Right lobe of liver (tissue), 6 donors: ENCODE results near the gene FAM117B. TPM values are rescaled to one million over a fixed set of nuclear protein-coding genes. Genes with fewer than 3 reads are reported as not detected.

Experiments used
- ATAC-seq, 4 donors: fragments of 200-7000 bp; cut with Tn5 transposase; one replicate each; pipeline ENCODE4 v1.9.1; 2020; ENCODE audit warnings: mild to moderate bottlenecking in 4 of 4, moderate library complexity in 4 of 4
- DNase-seq, 3 donors: peaks; one replicate each; pipeline ENCODE4 v3.0.0-alpha.2; 2020
- H3K27ac ChIP-seq, 3 donors: fragments of 200-600 bp; one replicate each; pipeline ENCODE4 v1.8.0; 2022
- H3K27me3 ChIP-seq, 2 donors: fragments of 200-600 bp; one replicate each; pipeline ENCODE4 v1.8.0; 2022
- H3K36me3 ChIP-seq, 4 donors: fragments of 200-600 bp; sonication (generic) in 1 of 4; one replicate each; pipeline versions ENCODE4 v1.5.1 to v1.8.0; 2017 to 2022; ENCODE audit warnings: control low read depth in 1 of 4
- H3K4me1 ChIP-seq, 4 donors: fragments of 200-600 bp; sonication (generic) in 1 of 4; one replicate each; pipeline versions ENCODE4 v1.5.1 to v1.8.0; 2017 to 2022; ENCODE audit warnings: control low read depth in 1 of 4
- H3K4me3 ChIP-seq, 3 donors: fragments of 200-600 bp; one replicate each; pipeline ENCODE4 v1.8.0; 2022
- H3K9me3 ChIP-seq, 4 donors: fragments of 200-600 bp; sonication (generic) in 1 of 4; one replicate each; pipeline versions ENCODE4 v1.5.1 to v1.8.0; 2017 to 2022; ENCODE audit warnings: control low read depth in 1 of 4
- POLR2A ChIP-seq: fragments of 450-650 bp; IDR thresholded peaks from one replicate; pipeline ENCODE4 v1.6.1; 2017; ENCODE audit warnings: antibody characterized with exemption, mild to moderate bottlenecking
- WGBS: methylation state at CpG from one replicate; pipeline ENCODE4 v1.1.6; 2018; ENCODE audit warnings: low coverage, low lambda C conversion rate; ENCODE audit not compliant: insufficient coverage; ENCODE audit errors: missing lambda C conversion rate; 5-methylcytosine and 5-hydroxymethylcytosine counted together
- intact Hi-C, 2 donors: fragments of 100-400 bp; cut with DNase I; formaldehyde crosslinking; loops; one replicate each; pipeline versions ENCODE4 v1.11.2 to v1.14.1; 2022
- total RNA-seq, 6 experiments: library from RNA; depleted of rRNA in 2 of 6; stranded (reverse); fragments of >200 nt in 2 of 6; fragmentation: NEBNext Ultra II Directional in 3 of 6; extraction: Animal tissue kit (Norgen Biotek cat#: 25700) in 3 of 6; gene quantifications; one replicate each; pipeline versions ENCODE4 v1.1.0 to v1.2.4, GENCODE V29; 2016 to 2023
- TF ChIP-seq, protein P1 (sequence below), 4 donors: fragments of 200-600 bp in 3 of 4; fragments of 450-650 bp in 1 of 4; IDR thresholded peaks; one replicate each; pipeline versions ENCODE4 v1.5.1 to v1.8.0; 2016 to 2022; ENCODE audit warnings: antibody characterized with exemption in 4 of 4, mild to moderate bottlenecking in 2 of 4
- donor health status: DM: no; HTN: yes; CAD: no.
- donor health status: DM: no; HTN: no; CAD: no.
- donor health status: DM: no; HTN: no; CAD: no.
- donor health status: DM: no; HTN: yes; CAD: no.
- donor health status: DM: no; HTN: yes; CAD: no.

Gene FAM117B
- total RNA-seq, 6 experiments from 2014 or later = 1.8 to 2.8 (median 2.3) TPM

DNA sequence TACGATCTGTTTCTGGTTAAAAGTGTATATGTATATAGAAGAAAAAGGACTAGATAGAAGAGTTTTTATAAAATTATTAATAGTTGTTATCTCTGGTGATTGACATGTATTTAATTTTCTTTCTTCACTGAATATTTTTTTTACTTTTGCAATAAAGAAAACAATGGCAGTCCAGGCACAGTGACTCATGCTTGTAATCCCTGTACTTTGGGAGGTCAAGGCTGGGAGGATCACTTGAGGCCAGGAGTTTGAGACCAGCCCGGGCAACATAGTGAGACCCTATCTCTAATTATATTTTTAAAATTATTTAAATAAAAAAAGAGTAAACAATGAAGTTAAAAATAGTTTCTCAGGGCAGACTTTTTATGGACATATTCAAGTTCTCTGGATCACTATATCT is 114.7 kb downstream of the FAM117B start:
- ATAC-seq (no peak), DNase-seq (no peak)
- Histone ChIP-seq H3K9me3 (no peaks in the 10 kb centered on the region), H3K27me3 (no peaks in the 10 kb centered on the region), H3K4me1 (no peaks in the 10 kb centered on the region), H3K36me3 (no peaks in the 10 kb centered on the region), H3K4me3 (no peak overlapping the region), H3K27ac (no peak overlapping the region)
- WGBS = 79% methylated on average over 2 of the region's 2 CpGs
- no peak for TF ChIP-seq POLR2A
- TF ChIP-seq, protein P1, sequence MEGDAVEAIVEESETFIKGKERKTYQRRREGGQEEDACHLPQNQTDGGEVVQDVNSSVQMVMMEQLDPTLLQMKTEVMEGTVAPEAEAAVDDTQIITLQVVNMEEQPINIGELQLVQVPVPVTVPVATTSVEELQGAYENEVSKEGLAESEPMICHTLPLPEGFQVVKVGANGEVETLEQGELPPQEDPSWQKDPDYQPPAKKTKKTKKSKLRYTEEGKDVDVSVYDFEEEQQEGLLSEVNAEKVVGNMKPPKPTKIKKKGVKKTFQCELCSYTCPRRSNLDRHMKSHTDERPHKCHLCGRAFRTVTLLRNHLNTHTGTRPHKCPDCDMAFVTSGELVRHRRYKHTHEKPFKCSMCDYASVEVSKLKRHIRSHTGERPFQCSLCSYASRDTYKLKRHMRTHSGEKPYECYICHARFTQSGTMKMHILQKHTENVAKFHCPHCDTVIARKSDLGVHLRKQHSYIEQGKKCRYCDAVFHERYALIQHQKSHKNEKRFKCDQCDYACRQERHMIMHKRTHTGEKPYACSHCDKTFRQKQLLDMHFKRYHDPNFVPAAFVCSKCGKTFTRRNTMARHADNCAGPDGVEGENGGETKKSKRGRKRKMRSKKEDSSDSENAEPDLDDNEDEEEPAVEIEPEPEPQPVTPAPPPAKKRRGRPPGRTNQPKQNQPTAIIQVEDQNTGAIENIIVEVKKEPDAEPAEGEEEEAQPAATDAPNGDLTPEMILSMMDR (IDR thresholded peaks at IDR 0.05) = no peak
- intact Hi-C loops = no loop called here

DNA sequence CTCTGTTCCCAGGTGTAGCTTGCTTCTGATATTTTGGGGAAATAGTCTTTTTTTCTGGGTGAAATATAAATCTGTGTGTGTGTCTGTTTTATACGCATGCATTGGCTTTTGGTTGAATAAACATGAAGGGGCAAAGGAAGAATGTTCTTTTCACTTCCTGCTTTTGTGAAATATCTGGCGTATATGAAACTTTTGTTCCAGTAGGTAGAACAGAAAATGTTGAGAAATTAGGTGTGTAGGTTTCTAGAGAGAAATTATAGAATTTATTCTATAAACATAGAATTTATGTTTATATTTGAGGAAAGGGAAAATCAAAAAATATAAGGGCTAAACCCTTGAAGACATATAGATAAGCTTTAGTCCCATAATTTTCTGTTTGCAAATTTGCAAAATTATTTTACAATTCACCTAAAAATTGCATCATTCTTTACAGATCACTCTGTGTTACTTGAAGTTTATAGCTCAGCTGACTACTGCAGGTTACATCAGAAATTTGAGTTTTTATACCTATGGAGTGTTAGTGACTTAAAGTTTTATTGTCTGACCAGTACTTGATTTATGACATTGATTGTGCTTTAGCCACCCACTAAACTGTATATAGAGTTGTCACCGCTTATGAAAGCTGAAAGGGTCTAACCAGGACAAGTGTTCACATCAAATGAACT is 116.1 kb downstream of the FAM117B start:
- intact Hi-C loops = no loop called here
- H3K36me3 ChIP-seq = no peaks in the 10 kb centered on the region
- TF ChIP-seq, protein P1 (IDR thresholded peaks at IDR 0.05) = no peak
- no peak for TF ChIP-seq POLR2A
- H3K4me1 ChIP-seq = no peaks in the 10 kb centered on the region
- no peak overlapping the region for H3K27ac ChIP-seq
- no peak for DNase-seq
- 62% methylated on average over 3 of the region's 3 CpGs for WGBS
- H3K9me3 ChIP-seq = no peaks in the 10 kb centered on the region
- no peak for ATAC-seq
- no peak overlapping the region for H3K4me3 ChIP-seq
- no peaks in the 10 kb centered on the region for H3K27me3 ChIP-seq

DNA sequence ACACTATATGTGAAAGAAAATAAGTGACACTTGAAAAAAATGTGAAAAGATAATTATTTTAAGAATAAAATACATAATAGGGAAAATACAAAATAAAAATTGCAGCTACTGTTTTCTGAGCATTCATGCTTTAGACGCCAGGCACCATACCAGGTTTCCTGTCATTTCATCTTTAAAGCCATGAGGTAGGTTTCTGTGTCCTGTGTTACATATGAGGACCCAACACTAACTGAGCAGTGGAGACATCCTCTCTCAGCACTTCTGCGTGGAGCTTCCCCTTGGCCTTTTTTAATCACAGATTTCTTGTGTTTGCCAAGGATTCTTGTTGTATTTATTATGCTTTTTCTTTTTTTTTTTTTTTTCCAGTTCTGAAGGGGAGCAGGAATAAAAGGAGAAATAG is 117.3 kb downstream of the FAM117B start:
- intact Hi-C loops = no loop called here

DNA sequence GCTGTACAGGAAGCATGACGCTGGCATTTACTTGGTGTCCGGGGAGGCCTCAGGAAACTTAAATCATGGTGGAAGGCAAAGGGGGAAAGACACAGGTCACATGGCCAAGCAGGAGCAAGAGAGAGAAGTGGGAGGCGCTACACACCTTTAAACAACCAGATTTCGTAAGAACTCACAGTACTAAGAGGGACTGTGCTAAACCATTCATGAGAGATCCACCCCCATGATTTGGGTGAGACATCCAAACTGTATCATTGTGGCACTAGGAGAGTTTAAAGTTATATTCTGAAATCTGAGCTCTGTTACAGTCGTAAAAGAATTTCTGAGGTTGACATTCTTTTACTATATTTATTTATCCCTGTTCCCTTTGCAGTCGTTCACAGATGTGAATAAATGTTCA is 120.2 kb downstream of the FAM117B start:
- H3K4me1 ChIP-seq = no peaks in the 10 kb centered on the region
- no peak overlapping the region for H3K4me3 ChIP-seq
- H3K9me3 ChIP-seq = no peaks in the 10 kb centered on the region
- no peak overlapping the region for H3K27ac ChIP-seq
- H3K27me3 ChIP-seq = no peaks in the 10 kb centered on the region
- intact Hi-C loops = no loop called here
- H3K36me3 ChIP-seq = no peaks in the 10 kb centered on the region
- TF ChIP-seq, protein P1 (IDR thresholded peaks at IDR 0.05) = no peak
- TF ChIP-seq POLR2A = no peak
- ATAC-seq (no peak), DNase-seq (no peak)
- 86% methylated on average over 6 of the region's 6 CpGs for WGBS

More for the DNA sequence above, 117.3 kb downstream of the FAM117B start:
- ATAC-seq (no peak), DNase-seq (no peak)
- Histone ChIP-seq H3K27ac (no peak overlapping the region), H3K27me3 (no peaks in the 10 kb centered on the region), H3K4me3 (no peak overlapping the region), H3K4me1 (no peaks in the 10 kb centered on the region), H3K36me3 (no peaks in the 10 kb centered on the region), H3K9me3 (no peaks in the 10 kb centered on the region)
- 86% methylated on average over 2 of the region's 2 CpGs for WGBS
- TF ChIP-seq, protein P1 (IDR thresholded peaks at IDR 0.05) = no peak
- no peak for TF ChIP-seq POLR2A
